Cortex of kidney (tissue), 1 donor: ENCODE results near the gene S100A13.
"Not testable (repeated sequence)": the region's sequence is repeated elsewhere in the genome, so short reads cannot be mapped to it uniquely, and the experiment has no call there.

ENCODE experiments used
- DNase-seq: peaks from one replicate; lab custom pipeline; 2025; lab: John Stamatoyannopoulos, UW

S100A13 gene

DNA sequence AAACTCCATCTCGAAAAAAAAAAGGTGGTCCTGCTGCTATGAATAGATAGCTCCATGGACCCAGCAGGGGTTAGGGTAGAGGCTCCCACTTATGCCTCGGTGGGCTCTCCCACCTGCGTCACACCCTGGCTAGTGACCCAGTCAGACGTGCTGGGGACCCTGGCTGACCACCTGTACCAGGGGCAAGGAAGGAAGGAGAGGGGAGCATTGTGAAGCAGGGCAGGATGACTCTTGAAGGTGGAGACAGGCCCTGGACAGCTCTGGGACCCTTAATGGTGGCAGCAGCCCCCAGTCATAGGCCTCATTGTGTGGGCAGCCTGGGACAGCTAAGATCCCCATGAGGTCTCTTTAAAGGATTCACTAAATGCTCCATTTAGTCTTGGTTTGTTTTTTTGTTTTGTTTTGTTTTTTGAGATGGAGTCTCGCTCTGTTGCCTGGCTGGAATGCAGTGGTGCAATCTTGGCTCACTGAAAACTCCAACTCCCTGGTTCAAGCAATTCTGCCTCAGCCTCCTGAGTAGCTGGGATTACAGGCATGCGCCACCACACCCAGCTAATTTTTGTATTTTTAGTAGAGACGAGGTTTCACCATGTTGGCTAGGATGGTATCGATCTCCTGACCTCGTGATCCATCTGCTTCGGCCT, 20.8 kb upstream of the S100A13 start:
- DNase-seq = no peak

DNA sequence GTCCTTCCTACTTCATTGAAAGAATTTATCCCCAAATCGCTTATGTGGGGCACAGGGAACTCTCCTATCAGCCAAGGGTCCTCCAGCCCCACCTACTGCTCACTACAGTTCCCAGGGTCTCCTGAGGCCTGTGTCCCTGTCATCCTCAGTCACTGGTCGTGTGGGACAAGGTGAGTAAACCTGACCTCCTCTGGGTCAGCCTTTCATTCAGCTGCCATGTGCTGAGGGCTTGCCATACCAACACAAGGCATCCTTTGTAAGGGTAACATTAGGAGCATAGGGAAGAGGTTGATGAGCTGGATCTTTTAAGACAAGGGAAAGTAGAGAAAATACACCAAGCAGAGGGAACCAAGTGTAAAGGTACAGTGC, 20.0 kb upstream of the S100A13 start:
- DNase-seq = no peak

DNA sequence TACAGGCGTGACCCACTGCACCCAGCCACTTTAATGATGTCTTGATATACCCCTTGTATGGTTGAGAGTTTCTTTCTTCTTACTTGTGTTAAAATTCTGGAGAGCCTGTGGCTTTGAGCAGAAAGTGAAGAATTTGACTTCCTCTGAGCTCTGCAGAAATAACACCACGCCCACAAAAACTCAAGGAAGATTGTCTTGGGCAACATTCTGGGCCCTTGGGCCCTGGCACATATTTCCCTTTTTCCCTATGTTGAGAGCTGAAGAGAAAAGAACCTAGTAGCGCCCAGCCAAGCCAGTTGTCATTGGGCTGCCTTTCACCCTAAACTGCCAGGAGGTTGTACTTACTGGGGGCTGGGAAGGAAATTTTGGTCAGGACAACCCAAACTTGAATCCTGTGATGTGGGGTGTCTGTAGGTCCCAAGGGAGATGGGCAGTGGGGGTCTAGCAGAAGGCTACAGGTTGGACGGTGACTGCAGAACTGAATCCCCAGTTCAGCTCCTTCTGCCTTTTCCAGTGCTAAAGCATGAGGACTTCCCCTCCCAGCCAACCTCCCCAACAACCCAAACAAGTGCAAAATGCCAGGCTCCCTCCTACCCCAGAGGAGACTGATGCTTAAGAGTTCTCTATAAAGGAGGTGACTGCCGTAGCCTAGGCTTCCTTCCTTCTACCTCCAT, 19.5 kb upstream of the S100A13 start:
- no peak for DNase-seq

DNA sequence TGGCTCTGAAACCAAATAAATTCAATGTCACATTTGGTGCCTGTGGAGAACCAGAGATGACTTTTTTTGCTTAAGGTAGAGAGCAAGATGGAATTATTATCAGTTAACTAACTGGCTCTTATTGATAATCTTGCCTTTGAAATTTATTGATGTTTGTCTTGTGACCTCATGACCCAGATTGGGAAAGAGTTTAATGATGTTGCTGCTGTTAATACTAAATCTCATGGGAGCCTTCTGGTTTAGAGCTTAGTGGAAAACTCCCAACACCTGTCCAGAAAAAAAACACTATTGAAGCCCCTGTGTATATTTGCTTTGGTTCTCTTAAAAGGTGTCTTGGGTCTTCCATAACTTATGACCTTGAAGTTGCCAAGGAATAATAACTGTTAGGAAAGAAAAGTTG, 16.5 kb upstream of the S100A13 start:
- DNase-seq = no peak

DNA sequence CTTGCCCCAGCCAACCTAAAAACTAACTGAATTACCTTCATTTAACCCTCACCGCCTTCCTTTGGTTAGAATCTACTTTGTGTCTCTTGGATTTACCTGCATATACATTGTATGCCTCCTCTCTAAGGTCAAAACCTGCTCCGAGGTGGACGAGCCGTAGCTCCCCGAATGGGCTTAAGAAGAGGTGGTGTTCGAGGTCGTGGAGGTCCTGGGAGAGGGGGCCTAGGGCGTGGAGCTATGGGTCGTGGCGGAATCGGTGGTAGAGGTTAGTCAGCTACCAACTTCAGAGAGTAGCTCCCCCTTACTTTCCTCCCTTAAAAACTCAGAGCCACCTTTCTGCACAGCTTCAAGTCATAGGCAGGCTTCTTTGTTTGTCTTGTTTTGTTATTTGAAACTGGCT, 15.8 kb upstream of the S100A13 start:
- no peak for DNase-seq

DNA sequence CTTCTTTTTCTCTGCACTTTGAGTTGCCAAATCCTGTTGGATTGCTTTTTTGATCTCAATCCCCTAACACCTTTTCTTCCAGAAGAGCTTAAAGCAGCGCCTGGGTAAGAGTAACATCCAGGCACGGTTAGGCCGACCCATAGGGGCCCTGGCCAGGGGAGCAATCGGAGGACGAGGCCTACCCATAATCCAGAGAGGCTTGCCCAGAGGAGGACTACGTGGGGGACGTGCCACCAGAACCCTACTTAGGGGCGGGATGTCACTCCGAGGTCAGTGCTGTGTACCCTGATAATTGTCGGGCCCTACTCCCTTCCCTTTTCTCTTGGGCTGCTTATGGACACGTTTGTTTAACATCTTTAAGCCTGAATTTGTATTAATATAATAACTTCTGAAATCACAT, 14.9 kb upstream of the S100A13 start:
- no peak for DNase-seq

DNA sequence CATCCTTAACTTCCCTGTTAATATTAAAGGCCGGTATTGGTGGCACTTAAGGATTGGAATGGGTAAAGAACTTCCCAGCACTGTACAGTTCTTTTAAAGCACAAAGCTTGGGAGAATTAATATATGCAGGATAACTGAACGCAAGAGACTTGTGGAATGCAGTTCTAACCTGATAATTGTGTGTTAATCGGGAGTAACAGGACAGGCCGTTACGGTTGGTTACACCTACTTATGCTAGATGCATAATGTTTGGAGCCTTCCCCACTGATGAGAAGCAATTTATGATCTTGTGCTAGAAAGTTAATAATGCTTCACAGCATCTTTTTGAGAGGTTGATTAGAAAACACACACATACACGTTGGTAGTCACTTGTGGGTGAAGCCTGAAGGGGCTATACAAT, 13.6 kb upstream of the S100A13 start:
- DNase-seq = no peak

DNA sequence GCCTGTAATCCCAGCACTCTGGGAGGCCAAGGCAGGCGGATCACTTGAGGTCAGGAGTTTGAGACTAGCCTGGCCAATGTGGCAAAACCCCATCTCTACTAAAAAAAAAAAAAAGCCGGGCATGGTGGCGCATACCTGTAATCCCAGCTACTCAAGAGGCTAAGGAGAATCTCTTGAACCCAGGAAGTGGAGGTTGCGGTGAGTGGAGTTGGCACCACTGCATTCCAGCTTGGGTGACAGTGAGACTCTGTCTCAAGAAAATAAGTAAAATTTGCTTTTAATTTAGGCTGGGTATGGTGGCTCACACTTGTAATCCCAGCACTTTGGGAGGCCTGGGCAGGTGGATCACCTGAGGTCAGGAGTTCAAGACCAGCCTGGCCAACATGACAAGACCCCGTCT, 12.9 kb upstream of the S100A13 start:
- DNase-seq = not testable (repeated sequence)

DNA sequence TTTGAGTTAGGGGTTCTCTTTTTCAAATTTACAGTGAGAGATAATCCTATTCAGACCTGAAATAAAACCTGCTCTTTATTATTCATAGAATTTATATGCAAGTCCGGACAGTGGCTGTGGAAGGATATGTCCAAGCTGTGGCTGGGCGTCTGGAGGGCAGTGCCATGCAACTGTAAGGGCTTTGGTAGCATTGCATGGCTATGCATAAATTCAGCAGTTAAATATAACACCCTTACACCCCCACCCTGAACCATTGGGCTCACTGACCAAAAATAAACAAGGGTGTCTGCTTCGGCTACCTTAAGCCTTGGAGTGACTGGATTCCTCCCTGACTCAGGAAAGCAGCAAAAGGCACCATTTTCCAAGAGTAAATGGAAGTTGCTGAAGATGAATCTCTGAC, 12.0 kb upstream of the S100A13 start:
- no peak for DNase-seq

DNA sequence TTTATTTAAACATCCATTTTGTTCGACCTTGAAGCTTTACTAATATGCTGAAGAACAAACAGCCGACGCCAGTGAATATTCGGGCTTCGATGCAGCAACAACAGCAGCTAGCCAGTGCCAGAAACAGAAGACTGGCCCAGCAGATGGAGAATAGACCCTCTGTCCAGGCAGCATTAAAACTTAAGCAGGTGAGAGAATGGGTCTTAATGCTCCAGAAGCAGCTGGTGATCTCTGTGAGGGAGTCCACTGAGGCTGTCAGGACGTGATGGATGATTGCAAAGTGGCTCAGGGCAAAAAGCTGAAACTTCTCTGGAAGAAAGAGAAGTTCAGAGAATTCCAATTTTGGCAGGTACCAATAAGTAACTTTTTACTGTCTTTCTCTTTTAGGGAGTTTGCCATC, 11.0 kb upstream of the S100A13 start:
- no peak for DNase-seq

DNA sequence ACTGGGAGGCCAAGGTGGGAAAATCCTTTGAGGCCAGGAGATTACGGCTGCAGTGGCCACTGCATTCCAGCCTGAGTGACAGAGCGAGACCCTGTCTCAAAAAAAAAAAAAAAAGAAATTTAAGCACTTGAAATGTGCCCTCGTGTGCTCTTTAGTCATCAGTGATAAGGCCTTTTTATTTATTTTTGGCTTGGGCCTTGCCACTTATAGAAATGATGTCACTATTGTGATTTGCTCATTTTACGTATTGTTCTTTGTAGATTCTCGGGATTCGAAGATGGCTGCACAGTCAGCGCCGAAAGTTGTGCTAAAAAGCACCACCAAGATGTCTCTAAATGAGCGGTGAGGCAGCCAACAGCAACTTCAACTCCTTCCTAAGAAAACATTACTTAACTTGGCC, 9.0 kb upstream of the S100A13 start:
- DNase-seq = no peak

DNA sequence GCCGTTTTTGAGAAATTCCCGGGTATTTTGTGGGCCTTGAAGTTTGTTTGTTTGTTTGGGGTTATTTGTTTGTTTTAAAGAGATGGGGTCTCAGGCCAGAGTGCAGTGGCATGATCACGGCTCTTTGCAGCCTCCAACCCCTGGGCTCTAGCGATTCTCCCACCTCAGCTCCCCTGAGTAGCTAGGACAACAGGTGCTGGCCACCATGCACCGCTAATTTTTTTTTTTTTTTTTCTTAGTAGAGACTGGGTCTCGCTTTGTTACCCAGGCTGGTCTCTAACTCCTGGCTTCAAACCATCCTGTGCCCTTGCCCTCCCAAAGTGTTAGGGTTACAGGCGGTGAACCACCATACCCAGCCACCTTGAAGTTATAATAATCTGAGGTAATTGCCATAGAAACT, 8.6 kb upstream of the S100A13 start:
- DNase-seq = no peak

DNA sequence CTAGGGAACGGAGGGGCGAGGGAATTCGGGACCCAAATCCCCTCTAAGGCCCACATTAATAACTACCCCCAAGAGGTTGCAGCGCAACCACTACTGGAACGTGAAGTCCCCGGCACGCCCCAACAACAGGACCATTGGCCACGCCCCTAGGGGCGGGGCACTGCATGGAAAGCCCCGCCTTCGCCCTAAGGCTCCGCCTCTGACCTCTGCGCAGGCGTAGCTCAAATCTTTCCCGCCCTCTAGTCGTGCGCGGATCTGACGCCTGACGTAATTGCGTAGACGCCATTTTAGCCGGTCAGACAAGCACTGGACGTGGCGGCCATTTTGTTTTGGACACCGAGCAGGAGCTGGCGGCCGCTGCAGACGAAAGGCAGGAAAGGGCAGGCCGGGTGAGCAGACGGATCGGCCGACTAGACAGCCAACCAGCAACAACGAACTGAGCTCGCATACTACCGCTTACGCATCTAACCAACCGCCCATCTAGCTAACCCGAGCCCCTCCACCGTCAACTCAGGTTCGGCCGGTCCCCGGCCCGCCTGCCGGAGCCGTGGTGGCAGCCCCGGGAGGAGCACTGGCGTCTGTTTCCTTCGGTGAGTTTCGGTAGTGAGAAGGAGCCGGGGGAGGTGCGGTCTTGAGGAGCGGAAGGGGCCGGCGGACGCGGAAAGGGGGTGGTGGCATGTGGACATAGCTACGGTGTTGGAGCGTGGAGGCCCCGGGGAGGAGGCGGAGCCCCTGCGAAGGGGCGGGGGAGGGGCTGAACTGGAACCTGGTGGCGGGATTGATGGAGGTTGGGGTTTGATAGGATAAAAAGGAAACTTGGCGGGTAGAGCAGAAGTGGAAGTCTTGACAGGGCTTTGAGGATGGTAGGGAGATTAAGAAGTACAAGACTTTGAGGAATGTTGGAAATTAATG, 6.7 kb upstream of the S100A13 start, which contains the start of gene CHTOP:
TSS of gene CHTOP (plus strand) at position 313 of the 912 bp plus-strand sequence. CDS start 2,523 bp downstream, outside the sequence.
- peak; percentile 47 for DNase-seq

DNA sequence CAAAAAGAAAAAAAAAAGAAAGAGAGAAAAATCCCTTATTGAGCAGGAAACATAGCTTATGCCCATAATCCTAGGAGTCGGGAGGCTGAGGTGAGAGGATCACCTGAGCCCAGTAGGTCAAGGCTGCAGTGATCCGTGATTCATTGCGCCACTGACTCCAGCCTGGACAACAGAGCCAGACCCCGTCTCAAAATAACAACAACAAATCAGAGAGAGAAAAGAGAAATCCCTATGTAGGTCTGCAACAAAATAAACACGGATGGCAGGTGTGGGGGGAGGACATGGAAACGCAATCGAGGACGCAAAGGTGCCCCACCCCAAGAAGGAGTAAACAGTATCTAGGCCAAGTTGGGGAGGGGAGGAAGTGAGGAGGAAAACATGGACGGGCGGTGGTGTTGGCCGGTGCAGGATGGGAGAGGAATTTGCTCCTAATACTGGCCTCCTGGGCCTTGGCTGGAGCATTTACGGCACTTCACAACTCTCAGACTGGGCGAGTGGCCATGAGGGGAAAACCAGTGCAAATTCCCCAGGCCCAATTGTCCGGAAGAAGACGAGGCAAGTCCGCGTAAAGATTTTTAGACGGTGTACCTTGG, 6.0 kb upstream of the S100A13 start:
- DNase-seq = no peak

DNA sequence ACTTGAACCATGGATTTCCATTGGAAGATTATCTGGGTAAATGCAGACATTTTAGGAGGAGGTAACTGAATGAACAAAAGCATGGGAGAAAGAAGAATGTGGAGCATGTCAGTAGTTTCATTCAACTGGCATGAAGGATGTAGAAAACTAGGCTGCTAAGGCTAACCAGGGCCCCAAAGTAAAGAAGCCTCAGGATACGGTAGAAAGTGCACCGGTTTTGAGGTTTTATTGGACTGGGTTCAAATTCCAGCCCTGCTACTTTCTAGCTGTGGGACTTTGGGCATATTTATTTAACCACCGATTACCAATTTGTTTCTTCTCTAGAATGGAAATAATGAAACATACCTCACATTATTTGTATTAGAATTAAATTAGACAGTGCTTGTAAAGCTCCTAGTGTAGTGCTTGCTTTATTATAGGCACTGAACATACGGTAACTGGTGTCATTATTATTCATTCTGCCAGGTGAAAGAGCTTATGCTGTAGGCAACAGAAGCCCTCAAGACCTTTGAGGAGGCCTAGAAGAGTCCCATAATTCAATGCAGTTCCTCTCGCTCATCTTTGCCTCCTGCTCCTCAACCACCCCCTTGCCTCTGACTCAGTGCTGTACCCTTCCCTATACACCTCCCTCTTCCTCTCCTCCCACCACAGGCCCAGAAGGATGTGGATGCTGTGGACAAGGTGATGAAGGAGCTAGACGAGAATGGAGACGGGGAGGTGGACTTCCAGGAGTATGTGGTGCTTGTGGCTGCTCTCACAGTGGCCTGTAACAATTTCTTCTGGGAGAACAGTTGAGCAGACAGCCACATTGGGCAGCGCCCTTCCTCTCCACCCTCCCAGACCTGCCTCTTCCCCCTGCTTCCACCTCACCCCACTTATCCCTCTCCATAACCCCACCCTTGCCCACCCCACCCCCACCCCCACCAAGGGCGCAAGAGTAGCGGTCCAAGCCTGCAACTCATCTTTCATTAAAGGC, 4.0 kb upstream of the S100A13 start:
- DNase-seq = no peak

DNA sequence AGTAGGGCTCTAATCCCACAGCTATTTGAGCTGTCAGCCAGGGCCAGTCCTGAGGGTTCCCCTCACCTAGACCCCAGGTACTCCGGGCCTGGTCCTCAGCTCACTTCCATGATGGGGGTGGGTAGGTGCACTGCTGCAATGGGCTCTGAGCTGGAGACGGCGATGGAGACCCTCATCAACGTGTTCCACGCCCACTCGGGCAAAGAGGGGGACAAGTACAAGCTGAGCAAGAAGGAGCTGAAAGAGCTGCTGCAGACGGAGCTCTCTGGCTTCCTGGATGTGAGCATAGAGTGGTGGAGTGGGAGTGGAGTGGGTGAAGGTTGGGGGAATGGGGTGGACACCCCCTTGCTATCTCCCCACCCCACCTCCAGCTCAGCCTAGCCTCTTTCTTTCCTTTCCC, 3.1 kb upstream of the S100A13 start:
- no peak for DNase-seq

DNA sequence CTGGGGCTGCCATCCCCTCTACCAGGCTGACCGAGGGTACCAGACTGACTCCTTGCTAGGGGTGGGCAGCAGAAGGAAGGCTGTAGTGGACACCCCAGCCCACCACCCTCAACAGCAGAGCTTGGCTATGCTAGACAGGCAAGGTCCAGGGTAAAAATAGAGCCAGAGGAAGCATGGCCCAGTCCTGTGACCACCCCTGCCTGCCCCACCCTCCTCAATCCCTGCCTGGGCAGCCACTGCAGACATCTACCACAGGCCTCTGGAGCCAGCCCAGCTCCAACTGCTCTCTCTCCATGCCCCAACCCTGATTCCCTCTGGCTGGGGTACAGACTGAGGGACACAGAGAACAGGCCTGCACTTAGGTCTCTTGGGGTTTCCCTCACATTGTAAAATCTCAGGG, 2.7 kb upstream of the S100A13 start:
- DNase-seq = no peak

DNA sequence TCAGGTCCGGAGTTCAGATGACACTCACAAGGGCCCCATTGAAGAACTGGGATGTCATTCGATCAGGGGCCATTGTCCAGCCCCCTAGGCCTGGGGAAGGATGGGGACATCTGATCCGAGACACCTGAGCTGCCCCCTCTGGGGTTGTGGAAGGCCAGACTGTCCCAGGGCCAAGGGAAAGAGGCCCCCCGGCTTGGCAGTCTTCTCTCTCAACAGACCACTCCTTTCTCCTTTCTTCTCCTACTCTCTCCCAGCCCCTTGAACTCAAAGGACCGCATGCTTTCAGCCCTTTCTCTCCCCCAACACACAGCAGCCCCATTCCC, 2.0 kb upstream of the S100A13 start:
- no peak for DNase-seq

DNA sequence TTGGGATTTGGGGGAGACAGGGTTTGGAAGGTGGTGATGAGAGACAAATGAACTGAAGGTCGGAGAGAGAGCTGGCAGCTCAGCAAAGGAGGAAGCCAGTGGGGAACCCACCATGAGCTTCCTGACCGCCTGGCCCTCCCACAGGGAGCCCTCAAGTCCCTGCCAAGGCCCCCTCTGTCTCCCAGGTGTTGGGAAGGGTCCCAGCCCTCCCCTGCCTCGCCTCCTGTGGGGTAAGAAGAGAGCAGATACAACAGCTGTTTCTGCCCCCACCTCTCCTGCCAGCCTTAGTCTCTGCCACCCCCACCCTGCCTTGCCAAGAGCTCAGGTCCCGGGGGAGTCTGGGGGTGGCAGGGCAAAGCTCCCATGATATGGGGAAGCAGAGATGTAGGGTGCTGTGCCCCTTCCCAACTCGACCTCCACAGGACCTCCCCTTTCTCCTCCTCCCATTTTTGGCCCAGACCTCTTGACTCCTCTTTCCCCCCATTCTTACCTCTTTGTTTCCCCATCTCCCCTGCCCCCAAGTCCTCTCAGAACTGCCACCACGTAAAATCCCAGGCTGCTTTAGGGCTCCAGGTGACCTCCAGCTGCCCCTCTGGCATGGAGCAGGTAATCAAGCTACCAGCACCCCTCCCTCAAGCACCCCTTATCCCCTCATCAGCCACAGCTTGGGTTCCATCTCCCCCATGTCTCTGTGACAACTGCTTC, 1.5 kb upstream of the S100A13 start:
- DNase-seq = no peak

DNA sequence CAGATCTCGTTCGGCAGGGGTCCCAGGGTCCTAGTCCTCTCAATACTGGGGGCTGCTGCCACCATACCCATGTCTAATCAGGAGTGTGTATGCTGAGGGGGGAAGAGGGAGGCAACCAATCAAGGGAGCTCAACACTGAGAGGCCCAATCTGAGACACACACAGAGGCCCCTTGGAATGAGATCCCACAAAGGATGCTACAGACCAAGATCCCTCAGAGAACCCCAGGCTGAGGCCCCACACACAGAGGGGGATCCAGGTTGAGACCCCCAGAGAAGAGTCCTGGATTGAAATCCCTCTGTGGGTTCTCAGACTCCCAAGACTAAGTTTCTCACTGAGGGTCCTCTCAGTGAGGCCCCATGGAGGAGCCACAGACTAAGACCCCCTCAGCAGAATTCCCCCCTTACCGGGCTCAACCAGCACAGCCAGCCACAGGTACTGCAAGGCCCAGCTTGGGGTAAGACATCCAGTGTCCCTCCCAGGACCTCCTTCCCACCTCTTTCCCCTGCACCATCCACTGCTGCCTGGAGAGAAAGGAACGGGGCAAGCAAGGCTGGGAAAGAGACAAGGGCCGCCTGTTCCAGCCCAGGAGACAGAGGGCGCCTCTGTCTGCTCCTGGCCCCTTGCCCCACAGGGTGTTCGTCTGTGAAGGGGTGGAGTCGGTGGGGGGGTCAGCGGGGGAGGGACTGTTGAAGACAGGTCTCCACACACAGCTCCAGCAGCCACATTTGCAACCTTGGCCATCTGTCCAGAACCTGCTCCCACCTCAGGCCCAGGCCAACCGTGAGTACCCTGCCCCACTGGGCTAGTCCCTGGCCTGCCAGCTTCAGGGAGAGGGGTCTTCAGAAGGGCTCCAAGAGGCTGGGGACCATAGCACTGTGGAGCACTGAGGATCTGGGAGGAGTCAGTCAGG, 666 bp upstream of the S100A13 start, which contains the start of gene S100A1:
TSS of gene S100A1 (plus strand) at position 720 of the 912 bp plus-strand sequence. CDS start 2,088 bp downstream, outside the sequence.
- DNase-seq = no peak
